ENCODE measurements around the gene MLIP. TPM values are rescaled to one million over a fixed set of nuclear protein-coding genes. Genes with fewer than 3 reads are reported as not detected.
"Not testable (repeated sequence)": the region's sequence is repeated elsewhere in the genome, so short reads cannot be mapped to it uniquely, and the experiment has no call there.

MLIP gene
- total RNA-seq, 5 donors from 2014 or later (not counting 1 experiment from before 2014, with no cell fraction given): not detected

DNA sequence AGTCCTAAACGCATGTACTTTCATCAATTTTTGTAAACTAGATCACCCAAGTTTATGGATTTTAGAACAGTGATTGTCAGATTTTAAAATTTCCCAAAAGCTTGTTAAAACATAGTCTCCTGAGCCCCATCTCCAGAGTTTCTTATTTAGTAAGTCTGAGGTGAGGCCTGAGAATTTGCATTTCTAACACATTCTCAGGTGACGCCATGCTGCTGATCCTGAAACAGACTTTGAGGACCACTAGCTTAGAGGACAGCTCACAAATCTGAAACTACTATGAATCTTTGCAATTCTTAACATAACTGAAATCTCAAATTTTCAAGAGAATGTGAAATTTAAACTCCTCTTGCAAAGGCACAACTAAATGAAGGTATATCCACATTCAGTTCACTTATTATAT is 37.8 kb upstream of the MLIP start:
- Mint-ChIP-seq H3K27ac (no peak overlapping the region), H3K4me3 (no peak overlapping the region), H3K36me3 (no peaks in the 10 kb centered on the region), H3K27me3 (peaks cover 0 to 4% of the 10 kb centered on the region in 2 donors), H3K9me3 (peaks cover 0 to 5% (median 0%) of the 10 kb centered on the region in 3 donors), H3K4me1 (no peaks in the 10 kb centered on the region)
- ChIA-PET POLR2A (no interaction called here), CTCF (no interaction called here)
- DNase-seq (no peak), ATAC-seq (replicated peaks in 1 of 4) (no peak)
- Histone ChIP-seq H3K9me3 (no peaks in the 10 kb centered on the region), H3K36me3 (ENCODE audit: control insufficient read depth in 2 of 2, extremely low read depth in 1 of 2, insufficient read depth in 1 of 2, low read length in 1 of 2) (no peaks in the 10 kb centered on the region), H3K4me1 (ENCODE audit: control insufficient read depth in 1 of 2, extremely low read depth in 1 of 2, insufficient read depth in 2 of 2, low read length in 2 of 2) (no peaks in the 10 kb centered on the region), H3K27ac (ENCODE audit: low read length) (no peak overlapping the region), H3K4me3 (ENCODE audit: control insufficient read depth in 1 of 2, extremely low read depth in 1 of 2, low read length in 1 of 2) (no peak overlapping the region), H3K27me3 (replicated peaks in 1 of 2; ENCODE audit: control insufficient read depth in 2 of 2, extremely low read depth in 1 of 2, insufficient read depth in 2 of 2, low read length in 1 of 2) (no peaks in the 10 kb centered on the region)
- WGBS (ENCODE audit: insufficient coverage): no CpG with 5 or more reads among the region's 2 CpGs

DNA sequence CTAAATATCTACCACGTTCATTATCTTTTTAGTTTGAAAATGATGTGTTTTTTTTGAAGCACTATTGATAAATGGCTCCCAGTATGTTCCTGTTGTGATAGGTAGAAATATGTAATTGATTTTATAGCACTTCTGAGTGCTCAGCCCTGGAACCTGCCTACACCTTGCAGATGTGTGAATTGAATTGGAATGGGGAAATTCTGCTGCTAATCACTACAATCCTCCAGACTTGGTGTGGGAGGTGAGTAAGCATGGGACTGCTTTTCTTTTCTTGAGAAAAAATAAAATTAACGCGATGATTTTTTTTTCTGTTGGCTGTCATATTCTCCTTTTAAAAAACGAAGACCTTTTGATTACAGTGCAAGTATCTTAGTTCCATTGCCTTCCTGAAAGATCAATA is 37.1 kb upstream of the MLIP start:
- no peak for ATAC-seq (replicated peaks in 1 of 4)
- peaks cover 0 to 4% of the 10 kb centered on the region in 2 donors for H3K27me3 Mint-ChIP-seq
- ChIA-PET POLR2A (no interaction called here), CTCF (no interaction called here)
- no CpG with 5 or more reads among the region's 4 CpGs for WGBS (ENCODE audit: insufficient coverage)
- H3K27ac Mint-ChIP-seq: no peak overlapping the region
- no peaks in the 10 kb centered on the region for H3K4me1 Mint-ChIP-seq
- no peak for DNase-seq
- H3K27me3 ChIP-seq (replicated peaks in 1 of 2; ENCODE audit: control insufficient read depth in 2 of 2, extremely low read depth in 1 of 2, insufficient read depth in 2 of 2, low read length in 1 of 2): no peaks in the 10 kb centered on the region
- no peaks in the 10 kb centered on the region for H3K9me3 ChIP-seq
- no peak overlapping the region for H3K4me3 ChIP-seq (ENCODE audit: control insufficient read depth in 1 of 2, extremely low read depth in 1 of 2, low read length in 1 of 2)
- H3K4me1 ChIP-seq (ENCODE audit: control insufficient read depth in 1 of 2, extremely low read depth in 1 of 2, insufficient read depth in 2 of 2, low read length in 2 of 2): no peaks in the 10 kb centered on the region
- no peaks in the 10 kb centered on the region for H3K36me3 ChIP-seq (ENCODE audit: control insufficient read depth in 2 of 2, extremely low read depth in 1 of 2, insufficient read depth in 1 of 2, low read length in 1 of 2)
- H3K36me3 Mint-ChIP-seq: no peaks in the 10 kb centered on the region
- no peak overlapping the region for H3K4me3 Mint-ChIP-seq
- H3K9me3 Mint-ChIP-seq: peaks cover 0 to 5% (median 0%) of the 10 kb centered on the region in 3 donors
- no peak overlapping the region for H3K27ac ChIP-seq (ENCODE audit: low read length)

DNA sequence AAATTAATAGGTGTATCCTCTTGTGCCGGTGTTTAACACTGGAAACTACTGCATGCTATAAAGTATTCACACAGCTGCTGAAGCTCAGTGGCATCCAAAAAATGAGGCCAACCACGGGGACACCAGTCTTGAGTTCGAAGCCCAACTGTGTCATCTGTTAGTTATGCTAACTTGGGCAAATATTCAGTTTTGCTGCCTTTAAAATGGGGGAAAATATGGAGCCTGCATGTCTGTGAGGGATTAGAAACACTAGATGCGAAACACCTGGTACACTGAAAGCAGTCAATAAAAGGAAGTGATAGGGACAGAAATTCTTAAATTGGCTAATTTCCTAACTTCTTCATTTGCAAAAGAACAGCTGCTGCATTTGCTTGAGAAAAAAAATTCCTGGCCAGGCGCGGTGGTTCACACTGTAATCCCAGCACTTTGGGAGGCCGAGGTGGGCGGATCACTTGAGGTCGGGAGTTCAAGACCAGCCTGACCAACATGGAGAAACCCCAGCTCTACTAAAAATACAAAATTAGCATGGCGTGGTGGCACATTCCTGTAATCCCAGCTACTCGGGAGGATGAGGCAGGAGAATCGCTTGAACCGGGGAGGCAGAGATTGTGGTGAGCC is 36.6 kb upstream of the MLIP start:
- H3K4me3 ChIP-seq (ENCODE audit: control insufficient read depth in 1 of 2, extremely low read depth in 1 of 2, low read length in 1 of 2): no peak overlapping the region
- Mint-ChIP-seq H3K36me3 (no peaks in the 10 kb centered on the region), H3K27ac (no peak overlapping the region), H3K27me3 (peaks cover 0 to 5% of the 10 kb centered on the region in 2 donors), H3K9me3 (peaks cover 0 to 5% (median 0%) of the 10 kb centered on the region in 3 donors), H3K4me1 (no peaks in the 10 kb centered on the region), H3K4me3 (no peak overlapping the region)
- no peak overlapping the region for H3K27ac ChIP-seq (ENCODE audit: low read length)
- CTCF ChIA-PET: no interaction called here
- no peaks in the 10 kb centered on the region for H3K27me3 ChIP-seq (replicated peaks in 1 of 2; ENCODE audit: control insufficient read depth in 2 of 2, extremely low read depth in 1 of 2, insufficient read depth in 2 of 2, low read length in 1 of 2)
- H3K36me3 ChIP-seq (ENCODE audit: control insufficient read depth in 2 of 2, extremely low read depth in 1 of 2, insufficient read depth in 1 of 2, low read length in 1 of 2): no peaks in the 10 kb centered on the region
- WGBS (ENCODE audit: insufficient coverage): 76% methylated on average over 8 of the region's 13 CpGs
- no peak for ATAC-seq (replicated peaks in 1 of 4)
- no peaks in the 10 kb centered on the region for H3K4me1 ChIP-seq (ENCODE audit: control insufficient read depth in 1 of 2, extremely low read depth in 1 of 2, insufficient read depth in 2 of 2, low read length in 2 of 2)
- POLR2A ChIA-PET: no interaction called here
- no peak for DNase-seq
- no peaks in the 10 kb centered on the region for H3K9me3 ChIP-seq

DNA sequence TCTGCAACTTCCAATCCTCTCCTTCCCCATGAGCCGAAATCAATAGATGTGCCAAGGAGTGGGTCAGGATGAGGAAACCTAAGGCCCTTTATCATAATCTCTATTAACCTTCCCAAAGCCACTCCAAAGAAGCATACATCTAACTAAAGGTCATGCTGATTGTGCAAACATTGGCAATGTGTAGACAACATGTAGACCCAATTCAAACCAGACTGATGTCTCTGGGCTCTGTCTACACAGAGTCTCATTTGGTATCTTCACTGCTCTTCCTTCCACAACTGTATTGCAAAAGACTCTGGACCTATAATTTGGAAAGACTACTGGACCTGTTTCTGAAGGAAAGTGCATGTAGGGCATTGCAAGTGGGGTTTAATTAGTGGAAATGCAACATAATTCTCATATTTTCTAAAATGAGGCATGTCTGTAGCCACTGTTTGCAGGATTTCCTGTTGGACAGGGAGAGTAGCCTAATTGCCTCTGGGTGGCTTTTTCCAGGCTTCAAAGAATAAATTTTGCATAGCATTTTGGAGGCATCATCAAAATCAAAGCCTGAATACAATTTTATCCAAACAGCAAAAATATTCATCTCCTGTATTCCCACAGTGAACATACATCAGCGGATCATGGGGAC is 35.0 kb upstream of the MLIP start:
- no peaks in the 10 kb centered on the region for H3K9me3 ChIP-seq
- DNase-seq: no peak
- Mint-ChIP-seq H3K27me3 (peaks cover 2 to 7% of the 10 kb centered on the region in 2 donors), H3K9me3 (peaks cover 0 to 5% (median 0%) of the 10 kb centered on the region in 3 donors), H3K4me3 (no peak overlapping the region), H3K36me3 (no peaks in the 10 kb centered on the region), H3K27ac (no peak overlapping the region), H3K4me1 (no peaks in the 10 kb centered on the region)
- POLR2A ChIA-PET: no interaction called here
- H3K27me3 ChIP-seq (replicated peaks in 1 of 2; ENCODE audit: control insufficient read depth in 2 of 2, extremely low read depth in 1 of 2, insufficient read depth in 2 of 2, low read length in 1 of 2): no peaks in the 10 kb centered on the region
- no peak overlapping the region for H3K27ac ChIP-seq (ENCODE audit: low read length)
- no peaks in the 10 kb centered on the region for H3K36me3 ChIP-seq (ENCODE audit: control insufficient read depth in 2 of 2, extremely low read depth in 1 of 2, insufficient read depth in 1 of 2, low read length in 1 of 2)
- H3K4me3 ChIP-seq (ENCODE audit: control insufficient read depth in 1 of 2, extremely low read depth in 1 of 2, low read length in 1 of 2): no peak overlapping the region
- ATAC-seq (replicated peaks in 1 of 4): no peak
- CTCF ChIA-PET: no interaction called here
- no peaks in the 10 kb centered on the region for H3K4me1 ChIP-seq (ENCODE audit: control insufficient read depth in 1 of 2, extremely low read depth in 1 of 2, insufficient read depth in 2 of 2, low read length in 2 of 2)
- WGBS (ENCODE audit: insufficient coverage): no CpG with 5 or more reads among the region's 2 CpGs

DNA sequence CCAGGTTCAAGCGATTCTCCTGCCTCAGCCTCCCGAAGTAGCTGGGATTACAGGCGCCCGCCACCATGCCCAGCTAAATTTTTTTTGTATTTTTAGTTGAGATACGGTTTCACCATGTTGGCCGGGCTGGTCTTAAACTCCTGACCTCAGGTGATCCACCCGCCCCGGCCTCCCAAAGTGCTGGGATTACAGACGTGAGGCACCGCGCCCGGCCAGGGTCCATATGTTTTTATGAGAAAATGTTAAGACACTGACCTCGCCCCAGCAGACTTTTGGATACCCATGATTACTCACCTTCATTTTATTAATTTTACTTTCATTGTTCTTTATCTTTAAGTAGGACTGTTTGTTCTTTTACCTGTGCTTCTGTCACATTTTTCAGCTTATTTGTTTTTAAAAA is 29.7 kb upstream of the MLIP start:
- ATAC-seq (replicated peaks in 1 of 4); H3K36me3 ChIP-seq (ENCODE audit: control insufficient read depth in 2 of 2, extremely low read depth in 1 of 2, insufficient read depth in 1 of 2, low read length in 1 of 2); DNase-seq; H3K9me3 Mint-ChIP-seq; H3K4me3 ChIP-seq (ENCODE audit: control insufficient read depth in 1 of 2, extremely low read depth in 1 of 2, low read length in 1 of 2); H3K9me3 ChIP-seq; H3K4me3 Mint-ChIP-seq; H3K36me3 Mint-ChIP-seq; H3K27ac ChIP-seq (ENCODE audit: low read length); POLR2A ChIA-PET; H3K27me3 ChIP-seq (replicated peaks in 1 of 2; ENCODE audit: control insufficient read depth in 2 of 2, extremely low read depth in 1 of 2, insufficient read depth in 2 of 2, low read length in 1 of 2); H3K27me3 Mint-ChIP-seq; H3K27ac Mint-ChIP-seq; H3K4me1 ChIP-seq (ENCODE audit: control insufficient read depth in 1 of 2, extremely low read depth in 1 of 2, insufficient read depth in 2 of 2, low read length in 2 of 2); H3K4me1 Mint-ChIP-seq: not testable (repeated sequence)
- WGBS (ENCODE audit: insufficient coverage): 100% methylated on average over 1 of the region's 13 CpGs
- CTCF ChIA-PET: interaction anchor here in 1 of 2 donors (0.6 kb wide), 1 partner anchor 13 kb away, joined by 4 read pairs; no protein-coding TSS in a partner anchor

DNA sequence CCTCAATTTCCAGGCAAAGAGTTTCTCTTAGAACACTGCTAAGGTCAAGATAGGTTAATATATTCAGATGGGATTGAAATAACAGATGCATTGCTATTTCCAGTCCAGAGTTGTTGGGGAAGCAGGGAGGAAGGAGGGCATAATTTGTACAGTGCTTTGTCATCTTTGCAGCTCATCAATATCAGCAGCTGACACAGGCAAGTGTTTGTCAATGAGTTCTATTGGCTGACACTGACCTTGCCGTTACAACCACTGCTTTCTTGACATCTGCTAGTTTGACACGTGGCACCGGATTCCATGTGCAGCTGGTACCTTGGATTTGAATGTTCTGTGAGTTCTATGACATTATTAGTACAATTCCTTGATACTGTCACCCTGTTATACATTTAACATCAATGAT is 28.0 kb upstream of the MLIP start:
- Histone ChIP-seq H3K27me3 (replicated peaks in 1 of 2; ENCODE audit: control insufficient read depth in 2 of 2, extremely low read depth in 1 of 2, insufficient read depth in 2 of 2, low read length in 1 of 2) (no peaks in the 10 kb centered on the region), H3K4me3 (ENCODE audit: control insufficient read depth in 1 of 2, extremely low read depth in 1 of 2, low read length in 1 of 2) (no peak overlapping the region), H3K9me3 (no peaks in the 10 kb centered on the region), H3K27ac (ENCODE audit: low read length) (no peak overlapping the region), H3K4me1 (ENCODE audit: control insufficient read depth in 1 of 2, extremely low read depth in 1 of 2, insufficient read depth in 2 of 2, low read length in 2 of 2) (no peaks in the 10 kb centered on the region), H3K36me3 (ENCODE audit: control insufficient read depth in 2 of 2, extremely low read depth in 1 of 2, insufficient read depth in 1 of 2, low read length in 1 of 2) (no peaks in the 10 kb centered on the region)
- no peaks in the 10 kb centered on the region for H3K4me1 Mint-ChIP-seq
- no peaks in the 10 kb centered on the region for H3K36me3 Mint-ChIP-seq
- no CpG with 5 or more reads among the region's 3 CpGs for WGBS (ENCODE audit: insufficient coverage)
- no peak overlapping the region for H3K27ac Mint-ChIP-seq
- CTCF ChIA-PET: no interaction called here
- no peak for DNase-seq
- H3K9me3 Mint-ChIP-seq: no peaks in the 10 kb centered on the region
- no peak for ATAC-seq (replicated peaks in 1 of 4)
- POLR2A ChIA-PET: no interaction called here
- H3K4me3 Mint-ChIP-seq: no peak overlapping the region
- peaks cover 2 to 3% of the 10 kb centered on the region in 2 donors for H3K27me3 Mint-ChIP-seq
